Embryonic facial prominence (tissue), 1 donor: Measurements from ENCODE around the gene RPS6KA5.
"Not testable (repeated sequence)": the region's sequence is repeated elsewhere in the genome, so short reads cannot be mapped to it uniquely, and the experiment has no call there.

Experiments used
- DNase-seq: peaks from one replicate; pipeline ENCODE4 v3.0.0-alpha.2; 2016; ENCODE audit errors: extremely low spot score

The RPS6KA5 gene

DNA sequence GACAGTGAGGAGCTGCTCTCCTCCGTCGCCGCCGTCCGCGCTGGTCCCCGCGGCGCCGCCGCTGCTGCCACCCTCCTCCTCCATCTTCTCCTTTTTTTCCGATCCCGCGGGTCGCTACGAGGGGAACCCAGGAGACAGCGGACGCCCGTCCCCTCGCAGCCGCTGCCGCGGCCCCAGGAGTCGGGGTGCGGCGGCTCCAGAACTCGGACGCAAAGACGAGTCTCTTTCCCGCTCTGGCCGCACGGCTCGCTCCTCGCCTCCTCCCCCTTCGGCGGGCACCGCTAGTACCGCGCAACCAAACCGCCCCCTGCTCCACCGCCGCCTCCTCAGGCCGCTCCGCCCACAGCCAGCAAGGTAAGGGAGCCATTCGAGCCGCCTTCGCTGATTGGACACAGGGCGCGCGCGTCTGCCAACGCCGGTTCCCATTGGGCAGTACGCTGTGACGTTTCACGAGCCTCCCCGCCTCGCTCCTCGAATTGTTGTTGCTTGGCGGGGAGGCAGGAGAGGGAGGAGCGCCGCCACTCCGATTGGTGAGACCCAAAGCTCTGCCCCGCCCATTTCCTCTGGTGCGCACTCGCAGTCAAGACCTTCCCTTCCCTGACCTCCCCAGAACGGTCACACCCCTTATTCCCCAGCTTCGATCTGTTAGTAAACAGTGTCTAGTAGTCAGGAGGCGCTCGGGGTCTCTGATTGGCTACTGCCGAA lies at the start of gene RPS6KA5:
Gene RPS6KA5 (minus strand): TSS at position 291 of the 705 bp plus-strand sequence. CDS start 207 bp downstream, at position 84.
- peak; percentile 100 for DNase-seq

GRCh38 chr14:91108941-91109611 lies 48.6 kb upstream of the RPS6KA5 start:
- DNase-seq = no peak

DNA sequence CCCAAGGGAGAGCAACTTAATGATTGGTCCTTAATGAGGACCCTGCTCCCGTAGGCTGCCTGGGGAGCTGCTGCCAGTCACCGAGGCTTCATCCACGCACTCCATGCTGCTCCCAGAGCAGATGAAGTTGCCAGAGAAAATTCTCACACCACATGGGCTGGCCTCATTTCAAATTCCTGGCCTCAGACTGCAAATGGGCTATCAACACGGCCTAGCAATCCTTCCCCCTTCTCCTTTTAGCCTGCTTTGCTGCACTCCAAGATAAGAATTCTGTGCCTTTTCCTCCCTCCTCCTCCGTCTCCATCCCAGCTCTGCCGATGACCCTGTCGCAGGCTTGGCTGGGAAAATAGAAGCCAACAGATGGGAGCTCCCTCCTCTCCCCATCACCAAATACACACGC lies 42.7 kb upstream of the RPS6KA5 start:
- DNase-seq = no peak

DNA sequence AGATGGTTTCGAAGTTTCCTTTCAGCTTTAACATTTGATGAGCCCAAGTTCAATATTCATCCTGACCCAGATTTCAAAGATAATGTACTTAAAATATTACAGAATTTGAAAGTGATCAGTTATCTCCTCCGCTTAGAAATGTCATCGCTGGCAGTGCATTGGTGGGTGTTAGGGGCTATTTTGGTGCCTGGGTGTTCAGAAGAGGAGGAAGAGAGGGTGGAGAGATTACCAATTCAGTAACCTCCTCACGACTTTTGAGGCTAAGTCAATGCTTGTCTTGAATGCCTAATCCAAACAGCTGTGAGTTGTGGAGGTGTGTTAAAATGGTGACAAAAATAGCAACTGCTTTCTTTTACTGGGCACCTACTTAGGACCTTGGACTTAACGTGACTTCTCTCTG lies 39.7 kb upstream of the RPS6KA5 start:
- DNase-seq = no peak

DNA sequence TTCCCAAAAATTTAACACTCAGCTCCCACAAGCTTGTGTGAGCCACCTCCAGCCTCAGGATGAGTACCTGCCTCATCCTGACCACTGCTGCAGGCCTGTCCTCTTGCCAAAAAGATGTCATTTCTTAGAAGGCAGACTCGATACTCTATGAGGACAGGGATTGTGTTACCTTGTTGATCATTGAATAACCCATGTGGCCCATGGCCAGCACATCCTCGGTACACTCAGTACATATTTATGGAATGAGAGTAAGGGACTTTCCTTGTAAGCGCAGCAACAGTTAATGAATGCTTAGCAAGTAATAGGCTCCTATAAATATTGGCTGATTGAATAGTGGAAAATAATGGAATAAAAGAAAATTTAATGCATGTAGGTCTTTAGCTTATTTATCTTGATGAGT lies 38.1 kb upstream of the RPS6KA5 start:
- no peak for DNase-seq

GRCh38 chr14:91097657-91098056 lies 37.2 kb upstream of the RPS6KA5 start:
- not testable (repeated sequence) for DNase-seq

DNA sequence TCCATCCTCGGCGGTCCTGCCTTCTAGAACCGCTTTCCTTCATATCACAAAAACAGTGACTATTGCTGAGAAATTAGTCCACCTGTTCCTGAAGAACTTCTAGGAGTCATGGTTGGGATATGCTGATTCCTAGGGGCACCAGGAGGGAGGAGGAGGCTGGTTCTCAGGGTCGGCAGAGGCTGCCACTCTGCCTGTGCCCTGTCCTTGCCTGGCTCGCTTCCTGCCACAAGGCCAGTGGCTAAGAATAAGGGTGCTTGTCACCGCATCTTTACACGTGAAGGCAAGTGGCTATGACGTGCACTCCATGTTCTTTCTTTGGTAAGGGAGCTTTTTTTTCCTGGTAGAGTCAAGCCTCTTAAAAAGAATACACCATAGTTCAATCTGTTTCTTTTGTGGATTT lies 34.7 kb upstream of the RPS6KA5 start:
- no peak for DNase-seq

GRCh38 chr14:91094772-91095171 lies 34.3 kb upstream of the RPS6KA5 start:
- no peak for DNase-seq

DNA sequence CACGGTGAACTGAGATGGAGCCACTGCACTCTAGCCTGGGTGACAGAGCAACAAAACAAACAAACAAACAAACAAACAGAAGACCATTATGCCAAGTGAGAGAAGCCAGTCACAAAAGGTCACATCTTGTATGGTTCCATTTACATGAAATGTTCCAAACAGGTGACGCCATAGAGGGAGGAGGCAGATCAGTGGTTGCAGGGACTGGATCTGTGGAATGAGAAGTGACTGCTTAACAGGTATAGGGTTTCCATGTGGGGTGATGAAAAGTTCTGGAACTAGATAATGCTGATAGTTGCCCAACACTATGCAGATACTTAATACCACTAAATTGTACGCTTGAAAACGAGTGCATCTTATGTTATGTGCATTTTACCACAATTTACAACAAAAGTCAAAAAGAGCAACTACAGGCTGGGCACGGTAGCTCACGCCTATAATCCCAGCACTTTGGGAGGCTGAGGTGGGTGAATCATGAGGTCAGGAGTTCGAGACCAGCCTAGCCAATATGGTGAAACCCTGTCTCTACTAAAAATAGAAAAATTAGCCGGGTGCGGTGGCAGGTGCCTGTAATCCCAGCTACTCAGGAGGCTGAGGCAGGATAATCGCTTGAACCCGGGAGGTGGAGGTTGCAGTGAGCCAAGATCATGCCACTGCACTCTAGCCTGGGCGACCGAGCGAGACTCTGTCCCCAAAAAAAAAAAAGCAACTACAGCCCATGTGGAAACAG lies 33.5 kb upstream of the RPS6KA5 start:
- DNase-seq = not testable (repeated sequence)

DNA sequence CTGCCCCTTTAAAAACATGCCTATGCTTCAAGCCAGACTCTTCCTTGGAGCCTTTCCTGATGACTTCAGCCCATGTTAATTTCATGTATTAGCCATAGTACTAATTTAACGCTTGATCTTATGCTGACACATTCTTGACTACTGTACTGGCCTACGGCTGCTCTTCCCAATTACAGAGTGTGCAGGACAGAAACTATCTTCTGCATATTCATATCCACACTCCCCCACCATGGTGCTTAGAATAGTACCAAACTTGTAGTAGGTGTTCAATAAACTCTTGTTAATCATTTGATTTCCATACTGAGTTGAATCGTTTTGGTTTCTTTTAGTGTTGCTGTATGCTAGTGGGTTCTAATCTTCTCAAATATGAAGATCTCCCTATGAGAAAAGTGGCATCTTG lies 31.6 kb upstream of the RPS6KA5 start:
- DNase-seq = no peak

- DNase-seq = no peak
Observed at GRCh38 chr14:91090743-91091142, 30.3 kb upstream of the RPS6KA5 start.

DNA sequence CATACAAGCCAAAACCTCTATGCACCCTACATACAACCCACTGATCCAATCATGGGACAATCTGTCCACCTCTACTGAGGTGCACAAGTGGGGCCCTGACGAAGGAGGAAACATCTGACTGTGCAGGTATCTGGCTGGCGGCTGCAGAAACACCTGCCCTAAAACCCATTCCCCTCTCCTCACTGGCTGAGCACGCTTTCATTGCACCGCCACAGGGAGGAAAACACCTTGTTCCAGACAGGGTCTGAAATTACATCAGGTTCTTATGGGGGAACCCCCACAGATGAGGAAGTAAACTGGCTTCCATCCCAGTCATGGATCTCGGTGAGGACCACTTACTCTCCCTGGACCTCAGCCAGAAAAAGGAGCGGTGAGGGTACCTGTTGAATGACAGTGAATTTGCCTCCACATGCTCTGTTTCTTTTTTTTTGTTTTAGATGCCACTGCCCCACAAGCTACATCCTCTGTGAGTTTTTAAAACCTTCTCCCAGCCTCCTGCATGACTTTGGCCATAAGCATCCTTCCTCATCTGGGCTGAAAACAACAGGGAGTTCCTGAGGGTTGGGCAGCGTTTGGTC lies 29.6 kb upstream of the RPS6KA5 start:
- DNase-seq = no peak

GRCh38 chr14:91088585-91089235 lies 28.3 kb upstream of the RPS6KA5 start:
- no peak for DNase-seq

DNA sequence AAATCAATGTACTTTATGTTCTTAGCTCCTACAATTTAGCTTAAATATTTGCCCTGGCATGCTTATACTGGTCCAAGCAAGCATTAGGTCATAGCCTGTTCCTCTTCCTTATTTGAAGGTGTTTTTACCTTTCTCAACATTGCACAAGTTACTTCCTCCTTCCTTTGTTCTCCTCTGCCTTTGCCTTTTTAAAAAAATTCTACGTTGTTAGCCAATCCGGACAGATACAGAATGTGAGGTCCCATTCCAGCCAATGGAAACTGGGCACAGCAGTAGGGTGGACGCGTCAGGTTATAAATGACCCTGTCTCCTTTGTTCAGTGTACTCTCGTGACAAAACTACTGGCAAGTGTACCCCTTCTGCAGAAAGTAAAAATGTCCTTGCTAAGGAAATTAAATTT lies 27.0 kb upstream of the RPS6KA5 start:
- not testable (repeated sequence) for DNase-seq

DNA sequence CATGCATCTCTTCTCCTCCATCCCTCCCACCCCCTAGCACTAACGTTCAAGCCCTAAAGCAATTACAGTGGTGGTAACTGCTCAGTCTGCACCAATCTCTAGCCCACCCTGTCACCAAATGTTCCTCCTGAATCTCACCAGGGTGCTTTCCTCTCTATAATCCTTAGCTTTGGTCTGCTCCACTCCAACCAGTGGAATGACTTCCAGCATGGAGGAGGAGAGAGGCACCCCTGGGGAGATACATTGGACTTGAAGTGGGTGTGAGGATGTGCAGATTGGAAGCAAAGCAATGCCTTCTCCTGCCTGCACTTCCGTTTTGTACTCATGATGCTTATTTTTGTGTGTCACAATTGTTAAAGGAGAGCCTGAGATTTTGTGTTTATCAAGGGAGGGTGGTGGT lies 24.1 kb upstream of the RPS6KA5 start:
- no peak for DNase-seq

DNA sequence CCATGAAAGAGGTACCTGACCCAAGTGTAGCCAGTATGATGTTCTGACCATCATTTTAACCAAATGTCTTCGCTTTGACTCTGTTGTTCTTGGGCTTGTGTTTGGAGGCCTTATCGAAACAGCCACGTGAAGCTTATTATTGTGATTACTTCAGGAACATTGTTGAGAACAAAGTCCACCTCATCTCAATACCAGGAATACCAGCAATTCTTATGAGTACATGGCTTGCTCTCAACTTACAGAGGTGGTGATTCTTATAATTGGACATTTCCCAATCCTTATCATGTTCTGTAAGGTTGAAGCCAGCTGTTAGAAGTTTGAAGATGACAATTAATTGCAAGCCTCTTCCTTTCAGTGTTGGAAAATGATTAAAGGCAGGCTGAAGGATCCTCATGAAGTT lies 21.8 kb upstream of the RPS6KA5 start:
- no peak for DNase-seq

DNA sequence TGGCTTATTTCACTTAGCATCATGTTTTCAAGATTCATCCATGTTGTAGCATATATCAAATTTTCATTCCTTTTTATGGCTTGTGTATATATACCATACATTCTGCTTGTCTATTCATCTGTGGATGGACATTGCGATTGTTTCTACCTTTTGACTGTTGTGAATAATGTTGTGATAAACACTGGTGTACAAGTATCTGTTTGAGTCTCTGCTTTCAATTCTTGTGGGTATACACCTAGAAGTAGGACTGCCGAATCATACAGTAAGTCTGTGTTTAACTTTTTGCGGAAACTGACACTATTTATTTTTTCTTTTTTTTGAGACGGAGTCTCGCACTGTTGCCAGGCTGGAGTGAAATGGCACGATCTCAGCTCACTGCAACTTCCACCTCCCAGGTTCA lies 19.6 kb upstream of the RPS6KA5 start:
- no peak for DNase-seq

- DNase-seq = no peak
Observed at GRCh38 chr14:91078095-91078737, 17.8 kb upstream of the RPS6KA5 start.

DNA sequence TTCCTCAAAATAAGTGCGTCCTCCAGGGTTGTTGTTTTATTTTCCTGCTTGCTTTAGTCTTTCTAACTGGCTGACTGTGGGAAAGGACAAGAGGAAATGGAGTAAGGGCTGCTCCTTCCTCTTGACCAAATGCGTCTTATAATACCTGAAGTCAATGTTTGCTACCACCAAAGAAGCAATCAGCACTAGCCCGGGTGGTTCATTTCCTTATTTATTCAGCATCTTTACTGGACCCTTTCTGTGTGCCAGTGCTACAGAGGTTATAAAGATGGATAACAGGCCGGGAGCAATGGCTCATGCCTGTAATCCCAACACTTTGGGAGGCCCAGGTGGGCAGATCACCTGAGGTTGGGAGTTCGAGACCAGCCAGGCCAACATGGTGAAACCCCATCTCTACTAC lies 15.1 kb upstream of the RPS6KA5 start:
- DNase-seq = no peak

- no peak for DNase-seq
Observed at GRCh38 chr14:91070572-91070971, 10.1 kb upstream of the RPS6KA5 start.

GRCh38 chr14:91068642-91069041 lies 8.2 kb upstream of the RPS6KA5 start:
- no peak for DNase-seq
